Measurements from ENCODE around the gene NOSIP.

NOSIP gene

DNA sequence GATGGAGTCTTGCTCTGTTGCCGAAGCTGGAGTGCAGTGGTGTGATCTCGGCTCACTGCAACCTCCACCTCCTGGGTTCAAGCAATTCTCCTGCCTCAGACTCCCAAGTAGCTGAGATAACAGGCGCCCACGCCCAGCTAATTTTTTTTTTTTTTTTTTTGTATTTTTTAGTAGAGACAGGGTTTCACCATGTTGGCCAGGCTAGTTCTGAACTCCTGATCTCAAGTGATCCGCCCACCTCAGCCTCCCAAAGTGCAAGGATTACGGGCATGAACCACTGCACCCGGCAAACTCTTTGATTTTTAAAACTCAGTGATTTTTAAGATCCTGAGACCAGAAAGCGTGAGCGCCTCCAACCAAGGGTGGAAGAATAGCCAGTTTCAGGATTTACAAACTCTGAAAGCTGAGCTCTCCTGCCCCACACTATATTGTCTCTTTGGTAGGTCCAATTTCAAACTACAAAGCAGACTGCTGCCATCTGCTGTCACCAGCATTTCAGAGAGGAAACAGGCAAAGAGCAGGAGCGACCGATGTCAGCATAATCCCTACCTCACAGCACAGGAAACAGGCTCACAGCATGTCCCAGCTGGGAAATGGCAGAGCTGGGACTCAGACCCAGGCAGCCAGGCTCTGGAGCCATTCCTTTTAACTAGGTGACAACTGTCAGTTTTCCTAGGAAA, 9.2 kb downstream of the NOSIP start:
- no peak for DNase-seq

DNA sequence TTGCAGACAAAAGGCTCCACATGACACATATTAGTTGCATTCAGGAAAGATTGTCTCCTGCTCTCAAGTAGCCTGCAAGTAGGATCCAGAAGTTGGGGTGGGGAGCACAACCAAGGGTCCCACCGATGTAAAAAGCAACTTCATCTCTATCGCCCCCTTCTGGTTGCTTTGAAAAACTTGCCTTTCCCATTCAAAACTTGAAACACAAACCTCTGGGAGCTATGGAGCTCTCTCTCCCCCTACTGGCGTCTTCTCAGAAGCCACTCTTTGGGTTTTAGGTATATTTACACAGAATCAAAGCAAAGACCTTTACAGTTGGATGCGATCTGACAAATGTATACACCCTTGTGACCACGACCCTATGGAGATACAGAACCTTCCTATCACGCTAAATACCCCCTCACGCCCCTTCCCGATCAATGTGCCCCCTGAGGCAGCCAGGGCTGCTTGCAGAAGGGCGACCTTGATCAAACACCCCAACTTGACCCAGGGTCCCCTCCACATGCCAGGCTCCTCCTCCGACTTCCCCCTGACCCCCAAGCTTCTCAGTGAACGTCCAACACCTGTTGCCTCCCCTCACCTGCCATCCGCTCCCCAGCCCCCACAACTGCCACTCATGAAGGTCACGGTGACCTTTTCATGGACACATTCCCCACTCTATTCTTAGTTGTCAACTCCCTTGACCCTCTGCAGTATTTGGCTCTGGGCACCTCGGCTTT, 10.1 kb downstream of the NOSIP start:
- peak; percentile 87 for DNase-seq

DNA sequence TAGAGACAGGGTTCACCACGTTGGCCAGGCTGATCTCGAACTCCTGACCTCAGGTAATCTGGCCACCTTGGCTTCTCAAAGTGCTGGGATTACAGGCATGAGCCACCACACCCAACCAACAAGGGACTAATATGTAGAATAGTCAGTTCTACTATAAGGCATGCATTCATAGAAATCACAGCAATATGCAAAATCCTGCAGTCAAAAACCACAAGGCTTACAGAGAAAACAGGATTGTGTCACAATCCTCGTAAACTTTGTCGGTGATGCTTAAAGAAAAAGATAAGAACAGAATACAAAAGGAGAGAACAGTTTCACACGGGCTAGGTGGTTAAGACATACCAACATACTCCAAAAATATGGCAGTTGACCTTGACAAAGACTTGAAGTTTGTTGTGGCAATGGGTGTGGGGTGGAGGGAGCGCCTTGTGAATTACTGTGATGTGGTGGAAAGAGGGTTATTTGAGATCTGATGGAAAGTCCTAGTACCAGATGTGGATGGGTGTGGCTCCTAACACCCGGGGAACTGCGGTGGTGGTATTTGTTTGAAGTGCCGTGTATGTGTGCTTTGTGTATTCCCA, 12.4 kb downstream of the NOSIP start:
- peak; percentile 76 for DNase-seq

DNA sequence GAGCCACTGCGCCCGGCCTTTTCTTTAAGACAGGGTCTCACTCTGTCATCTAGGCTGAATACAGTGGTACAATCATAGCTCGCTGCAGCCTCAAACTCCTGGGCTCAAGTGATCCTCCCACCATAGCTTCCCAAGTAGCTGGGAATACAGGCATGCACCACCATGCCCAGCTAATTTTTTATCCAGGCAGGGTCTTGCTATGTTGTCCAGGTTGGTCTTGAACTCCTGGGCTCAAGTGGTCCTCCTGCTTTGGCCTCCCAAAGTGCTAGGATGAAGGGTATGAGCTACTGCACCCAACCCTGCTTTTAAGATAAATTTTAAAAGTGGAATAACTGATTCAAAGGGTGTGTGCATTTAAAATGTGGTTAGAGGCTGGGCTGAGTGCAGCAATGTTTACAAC, 14.1 kb downstream of the NOSIP start:
- DNase-seq = no peak

DNA sequence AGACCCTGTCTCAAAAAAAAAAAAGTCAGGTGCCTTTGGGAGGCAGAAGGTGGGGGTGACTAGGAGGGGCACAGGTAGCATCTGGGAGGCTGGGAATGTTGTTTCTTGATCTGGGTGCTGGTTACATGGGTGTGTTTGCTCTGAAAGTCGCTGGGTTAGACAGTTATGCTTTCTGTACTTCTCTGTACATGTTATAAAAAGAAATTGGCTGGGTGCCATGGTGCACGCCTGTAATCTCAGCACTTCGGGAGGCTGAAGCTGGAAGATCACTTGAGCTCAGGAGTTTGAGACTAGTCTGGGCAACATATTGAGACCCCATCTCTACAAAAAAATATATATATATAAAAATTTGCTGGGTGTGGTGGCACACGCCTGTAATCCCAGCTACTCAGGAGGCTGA, 15.1 kb downstream of the NOSIP start:
- no peak for DNase-seq

DNA sequence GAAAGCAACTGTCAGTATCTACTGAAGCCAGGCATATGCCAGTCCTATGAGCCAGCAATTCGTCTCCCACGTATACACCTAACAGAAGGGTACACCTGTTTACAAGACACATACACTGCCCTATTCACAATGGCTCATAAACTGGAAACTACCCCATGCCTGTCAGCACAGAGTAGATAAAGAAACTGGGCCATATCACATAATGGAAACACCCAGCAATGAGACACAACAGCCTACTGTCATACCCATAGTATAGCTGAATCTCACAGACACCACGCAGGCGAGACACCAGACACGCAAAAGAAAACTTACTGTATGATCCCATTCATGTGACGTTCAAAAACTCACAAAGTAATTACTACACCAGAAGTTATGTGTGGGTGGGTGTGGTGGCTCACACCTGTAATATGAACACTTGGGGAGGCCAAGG, 15.7 kb downstream of the NOSIP start:
- DNase-seq = no peak

DNA sequence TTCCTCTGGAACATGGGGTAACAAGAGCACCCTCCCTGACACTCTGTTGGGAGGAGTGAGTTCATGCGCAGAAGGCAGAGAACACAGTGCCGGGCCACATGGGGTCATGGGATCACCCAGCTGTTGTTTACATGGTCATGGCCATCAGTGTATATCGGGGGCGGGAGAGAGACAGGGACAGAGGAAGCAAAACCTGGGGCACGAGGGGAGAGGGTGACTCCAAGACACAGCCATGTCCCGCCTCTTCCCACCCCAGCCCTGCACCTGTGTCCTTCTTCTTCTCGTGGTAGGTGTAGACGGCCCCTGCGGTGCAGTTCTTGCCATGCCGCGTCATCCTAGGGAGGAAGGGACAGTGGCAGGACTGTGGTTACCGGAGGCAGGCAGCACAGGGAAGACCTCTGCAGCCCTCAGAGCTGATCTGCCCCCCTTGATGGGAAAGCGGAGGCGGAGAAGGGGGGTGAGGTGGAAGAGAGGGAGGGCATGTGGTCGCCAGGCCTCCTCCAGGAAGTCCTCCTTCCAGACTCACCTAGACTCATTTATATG, 19.9 kb downstream of the NOSIP start:
- DNase-seq = no peak

DNA sequence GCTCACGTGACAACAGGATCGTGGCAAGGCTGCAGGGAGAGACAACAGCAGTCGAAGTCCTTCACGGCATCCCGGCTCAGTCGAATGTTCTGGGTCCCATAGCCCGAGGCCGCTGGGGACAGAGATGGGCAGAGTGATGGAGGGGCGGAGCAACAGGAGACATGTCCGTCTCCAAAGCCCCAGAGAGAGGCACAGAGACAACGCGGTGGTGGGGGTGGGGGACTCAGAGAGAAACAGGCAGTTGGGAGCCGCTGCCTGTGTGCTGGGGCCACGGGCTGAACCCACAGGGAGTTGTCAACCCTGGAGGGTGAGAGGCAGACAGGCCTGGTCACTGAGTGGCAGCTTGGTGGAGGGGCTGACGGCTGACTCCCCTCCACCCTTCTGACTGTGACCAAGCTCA, 20.4 kb downstream of the NOSIP start:
- no peak for DNase-seq

DNA sequence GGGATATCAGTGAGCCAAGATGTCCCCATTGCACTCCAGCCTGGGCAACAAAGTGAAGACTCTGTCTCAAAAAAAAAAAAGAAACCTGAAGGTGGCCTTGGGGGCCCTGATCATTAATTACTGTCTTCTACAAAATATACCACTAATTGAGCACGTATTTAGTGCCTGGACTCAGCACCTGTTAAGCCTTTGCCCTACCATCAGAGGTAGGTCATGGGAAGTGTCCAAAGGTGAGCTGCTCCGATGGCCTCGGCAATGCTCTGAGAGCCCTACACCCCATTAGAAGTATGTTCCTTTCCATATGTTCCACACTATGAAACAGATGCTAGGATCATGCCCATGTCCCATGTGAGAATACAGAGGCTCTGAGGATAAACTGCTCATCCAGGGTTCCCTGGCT, 20.9 kb downstream of the NOSIP start:
- no peak for DNase-seq

DNA sequence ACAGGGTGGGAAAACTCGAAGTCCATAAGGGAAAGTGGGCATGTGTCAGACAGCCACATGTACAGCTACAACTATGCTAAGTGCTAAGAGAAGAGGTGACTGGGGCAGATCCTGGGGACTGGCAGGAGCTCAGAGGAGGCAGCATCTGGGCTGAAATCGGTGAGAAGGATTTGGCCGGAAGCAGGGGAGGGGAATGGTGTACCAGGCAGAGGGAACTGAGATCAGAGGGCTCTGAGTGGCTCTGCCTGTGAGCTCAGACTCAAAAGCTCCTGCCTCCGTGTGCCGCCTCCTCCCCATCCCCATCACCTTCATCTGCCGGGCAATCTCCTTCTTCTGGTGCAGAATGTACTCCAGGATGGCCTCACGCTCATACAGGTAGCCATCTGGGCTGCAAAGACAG, 21.8 kb downstream of the NOSIP start:
- peak; percentile 28 for DNase-seq

DNA sequence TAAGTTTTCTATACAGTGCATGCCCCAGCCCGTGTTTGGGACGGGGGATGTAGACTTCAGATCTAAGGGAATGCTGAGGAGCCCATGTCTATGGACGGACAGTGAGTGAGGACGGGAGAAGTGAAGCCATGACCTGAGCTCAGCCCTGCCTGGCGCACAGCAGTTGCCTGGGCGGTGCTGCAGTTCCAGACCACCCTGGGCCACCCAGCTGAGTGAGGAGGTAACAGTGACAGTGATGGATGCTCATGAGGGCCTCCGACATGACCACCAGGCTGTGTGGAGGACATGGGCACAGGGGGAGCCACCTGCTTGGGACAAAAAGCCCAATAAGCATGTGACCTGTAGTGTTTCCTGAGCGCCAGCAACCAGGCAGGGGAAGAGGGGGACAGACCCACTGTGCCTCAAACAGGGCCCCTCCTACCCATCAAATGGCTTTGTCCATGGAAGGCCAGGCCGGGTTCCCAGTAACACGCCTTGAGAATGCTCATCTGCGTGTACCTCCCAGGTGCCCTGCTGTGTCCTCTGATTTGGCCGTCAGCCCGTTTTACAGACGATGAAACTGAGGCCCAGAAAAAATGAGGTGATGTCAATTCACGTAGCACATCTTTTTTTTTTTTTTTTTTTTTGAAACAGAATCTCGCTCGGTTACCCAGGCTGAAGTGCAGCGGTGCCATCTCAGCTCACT, 22.6 kb downstream of the NOSIP start:
- no peak for DNase-seq

DNA sequence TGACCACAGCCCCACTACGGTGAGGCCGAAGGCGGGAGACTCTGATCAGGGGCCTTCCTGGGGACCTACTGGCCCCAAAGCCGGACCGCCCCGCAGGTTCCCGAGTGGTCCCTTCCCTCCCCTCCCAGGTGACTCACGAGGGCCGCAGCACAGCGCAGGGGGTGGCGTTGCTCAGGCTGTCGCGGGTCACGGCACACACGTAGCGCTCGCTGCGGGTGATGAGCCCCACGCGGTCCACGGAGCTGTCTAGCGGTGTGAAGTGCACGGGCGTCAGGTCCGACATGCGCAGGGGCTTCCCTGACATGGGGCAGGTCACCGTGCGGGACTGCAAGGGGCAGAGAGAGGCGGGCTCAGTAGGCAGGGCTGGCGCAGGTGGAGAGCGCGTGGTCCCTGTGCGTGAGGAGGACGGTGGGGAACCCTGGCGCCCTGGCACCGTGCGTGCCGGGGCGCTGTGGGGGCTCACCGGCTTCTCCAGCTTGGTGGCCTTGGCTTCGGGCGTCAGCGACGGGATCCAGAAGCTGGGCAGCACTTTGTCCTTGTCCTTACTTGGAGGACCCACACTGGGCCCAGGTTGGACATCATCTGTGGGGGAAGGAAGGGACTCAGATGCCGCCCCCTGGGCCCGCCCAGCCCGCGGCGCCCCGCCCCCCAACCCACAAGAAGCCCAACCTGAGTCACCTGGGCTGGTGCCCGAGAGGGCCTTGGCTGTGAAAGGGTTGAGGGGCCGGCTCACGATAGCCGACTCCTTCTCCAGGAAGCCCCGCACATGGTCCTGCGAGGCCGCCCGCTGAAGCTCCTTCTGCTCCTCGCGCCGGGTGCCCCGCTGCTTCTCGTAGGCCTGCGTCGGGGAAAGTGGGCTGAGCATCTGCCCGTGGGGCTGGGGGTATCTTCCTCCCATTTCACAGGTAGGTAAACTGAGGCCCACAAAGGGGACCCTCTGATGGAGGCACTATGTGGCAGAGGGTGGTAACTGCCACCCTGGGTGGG, 23.7 kb downstream of the NOSIP start:
- DNase-seq = no peak

DNA sequence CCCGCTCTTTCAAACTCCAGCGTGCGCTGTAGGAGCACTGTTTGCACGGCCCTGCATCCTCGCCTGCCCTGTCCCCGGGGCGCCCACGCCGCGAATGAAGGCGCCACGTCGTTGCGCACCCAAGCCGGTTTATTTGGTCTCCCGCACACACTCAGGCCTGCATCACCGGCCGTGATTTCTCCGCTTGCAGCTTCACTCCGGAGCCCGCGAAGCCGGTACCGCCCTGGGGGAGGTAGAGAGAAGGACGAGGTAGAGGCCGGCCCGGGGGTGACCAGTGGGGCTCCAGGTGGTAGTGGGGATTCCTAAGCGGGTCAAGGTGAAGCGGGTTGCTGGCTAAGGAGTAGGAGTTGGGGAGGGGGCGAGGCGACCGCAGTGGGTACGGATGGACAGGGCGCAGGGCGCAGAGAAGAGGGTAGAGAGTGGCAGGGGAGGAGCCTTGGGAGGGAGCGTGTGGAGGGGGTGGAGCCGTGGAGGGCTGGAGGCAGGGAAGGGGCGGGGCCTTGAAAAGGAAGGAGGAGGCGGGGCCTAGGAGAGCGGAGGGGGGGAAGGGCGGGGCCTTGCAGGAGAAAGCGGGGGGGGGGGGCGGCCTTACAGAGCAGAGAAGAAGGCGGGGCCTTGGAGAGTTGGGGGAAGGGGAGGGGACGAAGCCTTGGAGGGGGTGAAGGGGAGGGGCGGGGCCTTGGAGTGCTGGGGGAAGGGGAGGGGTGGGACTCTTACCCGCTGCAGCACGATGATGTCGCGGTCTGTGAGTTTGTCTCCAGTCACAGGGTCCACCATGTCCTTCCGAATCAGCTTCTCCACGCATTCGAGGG, 24.6 kb downstream of the NOSIP start:
- peak; percentile 79 for DNase-seq

DNA sequence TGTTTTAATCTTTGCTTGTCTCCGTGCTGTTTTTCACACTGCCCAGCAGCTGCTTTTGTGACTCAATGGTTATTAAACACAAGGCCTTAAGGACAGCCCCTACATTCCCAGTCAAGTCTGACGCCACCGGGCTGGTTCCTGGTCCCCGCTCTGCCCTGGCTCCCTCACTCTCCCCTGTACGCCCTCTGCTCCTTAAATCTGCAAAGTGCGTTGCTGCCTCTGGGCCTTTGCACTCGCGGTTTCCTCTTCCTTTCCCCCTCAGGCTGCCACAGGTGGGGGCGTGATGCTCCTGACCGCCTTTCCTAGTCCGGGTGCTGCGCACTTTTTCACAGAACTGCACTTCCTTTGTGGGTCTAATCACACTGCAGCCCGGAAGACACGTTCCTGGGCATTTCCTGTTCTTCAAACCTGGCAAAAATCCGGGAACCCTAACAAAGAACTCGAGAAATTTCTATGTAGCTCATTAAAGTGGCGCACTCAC, 25.6 kb downstream of the NOSIP start:
- peak; percentile 75 for DNase-seq

DNA sequence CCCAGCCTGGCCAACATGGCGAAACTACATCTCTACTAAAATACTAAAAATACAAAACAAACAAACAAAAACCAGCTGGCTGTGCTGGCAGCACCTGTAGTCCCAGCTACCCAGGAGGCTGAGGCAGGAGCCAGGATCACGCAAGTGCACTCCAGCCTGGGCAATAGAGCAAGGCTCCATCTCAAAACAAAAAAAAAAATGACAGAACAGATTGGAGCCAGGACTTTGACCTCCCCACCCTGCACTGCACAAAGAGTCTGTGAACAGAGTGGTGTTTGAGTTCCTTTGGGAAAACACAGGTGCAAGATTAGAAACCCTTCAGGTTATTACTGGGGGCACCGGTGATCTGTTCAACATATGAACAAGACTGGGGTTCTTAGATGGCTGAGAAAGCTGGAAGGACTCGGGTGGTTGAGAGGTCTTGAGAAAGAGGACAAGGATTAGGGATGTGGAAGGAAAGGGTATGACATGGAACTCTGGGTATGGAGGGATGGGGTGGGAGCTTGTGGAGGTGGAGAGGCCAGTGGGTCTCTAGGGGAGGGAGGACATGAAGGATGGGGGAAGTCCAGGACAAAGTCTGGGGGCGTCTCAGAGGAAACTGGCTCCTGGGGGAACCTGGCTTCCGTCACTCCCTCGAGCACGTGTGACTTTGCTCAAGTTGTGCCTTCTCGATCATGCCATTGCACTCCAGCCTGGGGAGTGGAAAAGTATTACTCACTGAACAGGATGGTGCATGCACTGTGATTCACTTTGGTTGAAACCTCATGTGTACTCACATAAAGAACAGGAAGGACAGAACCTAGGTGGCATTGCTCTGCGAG, 26.7 kb downstream of the NOSIP start:
- peak; percentile 83 for DNase-seq

DNA sequence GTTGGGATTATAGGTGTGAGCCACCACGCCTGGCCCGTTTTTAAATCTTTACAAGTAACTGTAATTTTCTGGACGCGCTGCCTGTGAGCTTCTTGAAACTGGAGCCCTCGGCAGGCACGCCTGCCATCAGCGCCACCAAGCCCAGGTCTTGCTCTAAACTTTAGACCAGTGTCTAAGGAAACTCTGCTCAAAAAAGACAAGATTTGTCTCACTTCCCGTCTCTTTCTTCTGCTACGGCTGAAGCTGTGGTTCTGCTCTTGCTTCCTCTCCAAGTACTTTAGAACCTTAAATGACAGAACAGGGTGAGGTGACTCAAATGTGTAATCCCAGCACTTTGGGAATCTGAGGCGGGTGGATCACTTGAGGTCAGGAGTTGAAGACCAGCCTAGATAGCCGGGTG, 27.6 kb downstream of the NOSIP start:
- DNase-seq = peak; percentile 70

DNA sequence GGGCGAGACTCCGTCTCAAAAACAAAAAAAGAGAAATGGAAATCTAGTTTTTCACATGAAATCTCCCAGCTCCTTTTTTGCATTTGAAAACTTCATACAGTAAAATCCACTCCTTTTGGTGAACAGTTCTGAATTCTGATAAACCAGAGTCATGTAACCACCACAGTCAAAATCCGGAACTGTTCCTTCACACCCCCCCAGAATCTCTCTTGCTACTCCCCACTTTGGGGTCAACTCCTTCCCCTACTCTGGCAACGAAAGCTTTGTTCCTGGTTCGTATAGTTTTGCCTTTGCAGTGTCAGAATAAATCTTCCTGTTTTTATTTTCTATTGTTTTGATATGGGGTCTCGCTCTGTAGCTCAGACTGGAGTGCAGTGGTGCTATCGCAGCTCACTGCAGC, 28.8 kb downstream of the NOSIP start:
- DNase-seq = no peak

DNA sequence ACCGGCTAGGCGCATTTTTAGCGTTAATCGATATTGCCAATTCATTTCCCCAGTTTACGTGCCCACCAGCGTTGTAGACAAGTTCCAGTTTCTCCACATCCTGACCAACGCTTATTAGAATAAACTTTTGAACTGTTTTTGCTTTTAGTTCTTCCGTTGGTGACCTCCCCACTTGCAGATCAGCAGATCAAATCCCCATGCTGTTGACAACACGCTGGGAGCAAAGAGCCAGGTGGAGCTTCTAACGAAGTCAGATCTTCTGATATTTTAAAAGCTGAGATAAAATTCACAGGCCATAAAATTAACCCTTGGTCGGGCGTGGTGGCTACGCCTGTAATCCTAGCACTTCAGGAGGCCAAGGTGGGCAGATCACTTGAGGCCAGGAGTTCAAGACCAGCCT, 31.3 kb downstream of the NOSIP start:
- DNase-seq = no peak

DNA sequence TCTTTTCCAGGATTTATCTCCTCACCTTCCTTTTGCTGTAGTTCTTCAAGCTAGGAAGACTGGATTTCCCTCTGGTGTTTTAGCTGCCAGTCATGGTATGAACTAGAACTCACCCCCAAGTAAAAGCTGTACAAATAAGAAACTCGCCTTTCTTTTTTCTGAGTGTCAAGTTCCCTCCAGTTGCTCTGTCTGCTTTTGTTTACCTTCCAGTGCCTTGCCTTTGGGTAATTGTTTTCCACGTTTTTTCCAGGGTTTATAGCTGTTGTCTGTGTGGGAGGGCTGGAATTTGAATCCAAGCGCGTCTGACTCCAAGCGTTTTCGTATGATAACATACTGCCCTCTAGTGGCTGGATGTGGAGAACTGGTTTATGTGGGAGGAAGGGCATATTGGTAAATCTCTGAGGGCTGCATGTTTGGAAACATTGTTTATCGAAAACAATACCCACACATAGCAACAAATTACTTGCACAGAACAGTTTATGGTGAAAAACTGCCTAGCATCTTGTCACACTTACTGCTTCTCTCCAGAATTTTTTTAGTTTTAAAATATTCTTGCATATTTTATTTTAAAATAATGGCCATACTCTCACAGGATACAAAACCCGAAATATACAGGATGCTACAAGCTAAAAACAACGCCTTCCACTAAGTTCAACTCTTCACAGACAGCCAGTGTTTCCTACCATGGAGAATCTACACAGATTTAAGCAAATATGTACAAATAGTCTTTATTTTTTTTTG, 33.4 kb downstream of the NOSIP start:
- DNase-seq = peak; percentile 81

DNA sequence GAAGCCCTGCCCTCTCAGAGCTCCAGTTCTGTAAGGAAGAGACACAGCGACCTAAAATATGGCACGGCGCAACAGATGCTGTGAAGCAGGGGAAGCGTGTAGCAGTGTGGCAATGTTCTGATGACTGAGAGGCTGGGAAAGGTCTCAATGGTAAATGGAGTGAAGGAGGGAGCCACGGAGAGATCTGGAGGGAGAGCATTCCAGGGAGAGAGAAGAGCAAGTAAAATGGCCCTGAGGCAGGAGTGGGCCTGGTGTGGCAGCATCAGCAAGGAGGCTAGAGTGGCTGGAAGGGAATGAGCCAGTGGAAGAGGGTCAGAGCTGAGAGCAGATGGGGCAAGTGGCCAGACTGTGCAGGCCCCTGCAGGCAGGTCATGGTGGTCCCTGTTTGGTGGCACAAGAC, 36.2 kb downstream of the NOSIP start:
- DNase-seq = no peak
